Upper lobe of left lung (tissue), 6 donors: ENCODE results near the gene LAMC1. TPM values are rescaled to one million over a fixed set of nuclear protein-coding genes. Genes with fewer than 3 reads are reported as not detected.

Experiments
- ATAC-seq, 2 donors: fragments of 200-7000 bp; cut with Tn5 transposase; one replicate each; pipeline ENCODE4 v1.9.1; 2022; ENCODE audit warnings: mild to moderate bottlenecking in 2 of 2, moderate library complexity in 2 of 2; ENCODE audit not compliant: low FRiP score in 2 of 2
- DNase-seq, 2 donors: peaks; one replicate each; pipeline ENCODE4 v3.0.0-alpha.2; 2019 to 2020
- H3K27ac ChIP-seq, 4 donors: fragments of 200-600 bp; sonication (generic); one replicate each; pipeline ENCODE4 v1.5.1; 2016 to 2019
- H3K27me3 ChIP-seq, 4 donors: fragments of 200-600 bp; sonication (generic); one replicate each; pipeline ENCODE4 v1.5.1; 2017 to 2019
- H3K36me3 ChIP-seq, 4 donors: fragments of 200-600 bp; sonication (generic); one replicate each; pipeline ENCODE4 v1.5.1; 2016 to 2019
- H3K4me1 ChIP-seq, 4 donors: fragments of 200-600 bp; sonication (generic); one replicate each; pipeline ENCODE4 v1.5.1; 2018 to 2019
- H3K4me3 ChIP-seq, 4 donors: fragments of 200-600 bp; sonication (generic); one replicate each; pipeline ENCODE4 v1.5.1; 2017 to 2019; ENCODE audit warnings: mild to moderate bottlenecking in 2 of 4, moderate library complexity in 1 of 4
- H3K9me3 ChIP-seq, 4 donors: fragments of 200-600 bp; sonication (generic); one replicate each; pipeline ENCODE4 v1.5.1; 2018 to 2019
- EP300 ChIP-seq, 4 donors: sonication (generic); formaldehyde crosslinking; IDR thresholded peaks; one replicate each; pipeline ENCODE4 v1.5.1; 2017; ENCODE audit warnings: antibody characterized with exemption in 4 of 4, control low read depth in 2 of 4
- POLR2A ChIP-seq, 4 donors: fragments of 450-650 bp; IDR thresholded peaks; one replicate each; pipeline ENCODE4 v1.5.1; 2016 to 2017; ENCODE audit warnings: antibody characterized with exemption in 4 of 4, mild to moderate bottlenecking in 2 of 4
- POLR2AphosphoS5 ChIP-seq, 2 donors: sonication (generic); formaldehyde crosslinking; IDR thresholded peaks; one replicate each; pipeline ENCODE4 v1.5.1; 2017; ENCODE audit warnings: antibody characterized with exemption in 2 of 2
- WGBS, 2 donors: methylation state at CpG; one replicate each; pipeline ENCODE4 v1.1.5; 2017 to 2018; 5-methylcytosine and 5-hydroxymethylcytosine counted together
- total RNA-seq, 6 donors: library from RNA; depleted of rRNA in 4 of 6; stranded (reverse); fragments of >200 nt in 4 of 6; gene quantifications; one replicate each; pipeline versions ENCODE4 v1.1.0 to v1.2.1, GENCODE V29; 2016 to 2021
- TF ChIP-seq, protein P1 (sequence below), 6 experiments: fragments of 450-650 bp in 4 of 6; fragments of 200-600 bp in 2 of 6; sonication (generic) in 2 of 6; IDR thresholded peaks; one replicate each; pipeline ENCODE4 v1.5.1; 2016 to 2019; ENCODE audit warnings: antibody characterized with exemption in 6 of 6
- donor health status: DM: no; HTN: no; CAD: no; lungs with moderate emphysema.
- donor health status: DM: no; HTN: yes; CAD: no; lungs with severe emphysema.

LAMC1 gene
- total RNA-seq, 6 donors from 2014 or later = 92.0 to 232 (median 134) TPM

- Histone ChIP-seq H3K4me3 (peak overlapping the region in 3 of 4 donors; percentile 78 to 92 (median 82)), H3K4me1 (peaks cover 11 to 35% (median 30%) of the 10 kb centered on the region in 4 donors), H3K27ac (peak overlapping the region in 3 of 4 donors; percentile 10 to 28 (median 21)), H3K9me3 (no peaks in the 10 kb centered on the region), H3K36me3 (no peaks in the 10 kb centered on the region), H3K27me3 (peaks cover 0 to 6% (median 0%) of the 10 kb centered on the region in 4 donors)
- ATAC-seq (no peak), DNase-seq (no peak)
- WGBS, 2 donors = 58 to 61% methylated on average over 3 of the region's 3 CpGs
- TF ChIP-seq POLR2A (IDR thresholded peaks at IDR 0.05) (no peak), POLR2AphosphoS5 (IDR thresholded peaks at IDR 0.05) (no peak), EP300 (IDR thresholded peaks at IDR 0.05) (no peak)
- TF ChIP-seq, protein P1, sequence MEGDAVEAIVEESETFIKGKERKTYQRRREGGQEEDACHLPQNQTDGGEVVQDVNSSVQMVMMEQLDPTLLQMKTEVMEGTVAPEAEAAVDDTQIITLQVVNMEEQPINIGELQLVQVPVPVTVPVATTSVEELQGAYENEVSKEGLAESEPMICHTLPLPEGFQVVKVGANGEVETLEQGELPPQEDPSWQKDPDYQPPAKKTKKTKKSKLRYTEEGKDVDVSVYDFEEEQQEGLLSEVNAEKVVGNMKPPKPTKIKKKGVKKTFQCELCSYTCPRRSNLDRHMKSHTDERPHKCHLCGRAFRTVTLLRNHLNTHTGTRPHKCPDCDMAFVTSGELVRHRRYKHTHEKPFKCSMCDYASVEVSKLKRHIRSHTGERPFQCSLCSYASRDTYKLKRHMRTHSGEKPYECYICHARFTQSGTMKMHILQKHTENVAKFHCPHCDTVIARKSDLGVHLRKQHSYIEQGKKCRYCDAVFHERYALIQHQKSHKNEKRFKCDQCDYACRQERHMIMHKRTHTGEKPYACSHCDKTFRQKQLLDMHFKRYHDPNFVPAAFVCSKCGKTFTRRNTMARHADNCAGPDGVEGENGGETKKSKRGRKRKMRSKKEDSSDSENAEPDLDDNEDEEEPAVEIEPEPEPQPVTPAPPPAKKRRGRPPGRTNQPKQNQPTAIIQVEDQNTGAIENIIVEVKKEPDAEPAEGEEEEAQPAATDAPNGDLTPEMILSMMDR (IDR thresholded peaks at IDR 0.05) = no peak
Measured at GRCh38 chr1:183027031-183027430, 3.8 kb downstream of the LAMC1 start.

GRCh38 chr1:183027791-183028190, 4.6 kb downstream of the LAMC1 start:
- no peak for DNase-seq
- TF ChIP-seq, protein P1 (IDR thresholded peaks at IDR 0.05) = no peak
- TF ChIP-seq POLR2A (IDR thresholded peaks at IDR 0.05) = no peak
- TF ChIP-seq POLR2AphosphoS5 (IDR thresholded peaks at IDR 0.05) = no peak
- TF ChIP-seq EP300 (IDR thresholded peaks at IDR 0.05) = no peak
- H3K9me3 ChIP-seq = no peaks in the 10 kb centered on the region
- no peaks in the 10 kb centered on the region for H3K36me3 ChIP-seq
- ATAC-seq = no peak
- H3K4me3 ChIP-seq = peak overlapping the region in 1 of 4 donors; percentile 92
- peaks cover 0 to 6% (median 0%) of the 10 kb centered on the region in 4 donors for H3K27me3 ChIP-seq
- H3K27ac ChIP-seq = no peak overlapping the region
- peaks cover 15 to 30% (median 29%) of the 10 kb centered on the region in 4 donors for H3K4me1 ChIP-seq

- Histone ChIP-seq H3K36me3 (no peaks in the 10 kb centered on the region), H3K9me3 (no peaks in the 10 kb centered on the region), H3K4me3 (no peak overlapping the region), H3K27ac (no peak overlapping the region), H3K27me3 (no peaks in the 10 kb centered on the region), H3K4me1 (peaks cover 15 to 27% (median 23%) of the 10 kb centered on the region in 4 donors)
- 60 to 73% methylated on average over 3 of the region's 3 CpGs for WGBS, 2 donors
- ATAC-seq (peak in 1 of 2 donors; percentile 40), DNase-seq (no peak)
- TF ChIP-seq, protein P1 (IDR thresholded peaks at IDR 0.05) = no peak
- no peak for TF ChIP-seq EP300 (IDR thresholded peaks at IDR 0.05)
- no peak for TF ChIP-seq POLR2AphosphoS5 (IDR thresholded peaks at IDR 0.05)
- TF ChIP-seq POLR2A (IDR thresholded peaks at IDR 0.05) = no peak
Measured at GRCh38 chr1:183029591-183030000, 6.4 kb downstream of the LAMC1 start.

GRCh38 chr1:183030053-183030452, 6.8 kb downstream of the LAMC1 start:
- Histone ChIP-seq H3K27me3 (no peaks in the 10 kb centered on the region), H3K36me3 (no peaks in the 10 kb centered on the region), H3K9me3 (no peaks in the 10 kb centered on the region), H3K4me3 (no peak overlapping the region), H3K4me1 (peaks cover 15 to 27% (median 22%) of the 10 kb centered on the region in 4 donors), H3K27ac (no peak overlapping the region)
- ATAC-seq = peak in 1 of 2 donors; percentile 52
- peak in 1 of 2 donors; percentile 7 for TF ChIP-seq POLR2AphosphoS5 (IDR thresholded peaks at IDR 0.05)
- TF ChIP-seq EP300 (IDR thresholded peaks at IDR 0.05) = no peak
- TF ChIP-seq, protein P1 (IDR thresholded peaks at IDR 0.05) = no peak
- WGBS, 2 donors = 48 to 79% methylated on average over 1 of the region's 1 CpG
- peak in 1 of 2 donors; percentile 42 for DNase-seq
